ENCODE measurements around the gene AUTS2. TPM values are rescaled to one million over a fixed set of nuclear protein-coding genes. Genes with fewer than 3 reads are reported as not detected.

Gene AUTS2
- total and polyA plus RNA-seq, 5 donors: 7.0 to 15.4 (median 10.6) TPM

- DNase-seq (no peak), ATAC-seq (peak; percentile 23 to 69)
- WGBS: 77% methylated on average over 7 of the region's 7 CpGs
- Histone ChIP-seq H3K9me3 (ENCODE audit: control insufficient read depth, low read length) (no peaks in the 10 kb centered on the region), H3K4me3 (ENCODE audit: low read length) (no peak overlapping the region), H3K27ac (ENCODE audit: low read length) (no peak overlapping the region), H3K4me1 (ENCODE audit: control insufficient read depth, insufficient read depth, low read length) (peaks cover 3% of the 10 kb centered on the region), H3K27me3 (ENCODE audit: control insufficient read depth, insufficient read depth) (no peaks in the 10 kb centered on the region)
- intact Hi-C loops (cut with DNase I): no loop called here
Observed at GRCh38 chr7:69871213-69871885, 273.1 kb downstream of the AUTS2 start.

GRCh38 chr7:69871886-69872569 is 273.8 kb downstream of the AUTS2 start:
- DNase-seq (peak; percentile 19 to 71 (median 45)), ATAC-seq (peak; percentile 89 to 94)
- intact Hi-C loops (cut with DNase I): no loop called here
- H3K9me3 ChIP-seq (ENCODE audit: control insufficient read depth, low read length): no peaks in the 10 kb centered on the region
- WGBS: 21% methylated on average over 9 of the region's 9 CpGs
- peak overlapping the region; percentile 55 for H3K27ac ChIP-seq (ENCODE audit: low read length)
- peaks cover 3% of the 10 kb centered on the region for H3K4me1 ChIP-seq (ENCODE audit: control insufficient read depth, insufficient read depth, low read length)
- no peak overlapping the region for H3K4me3 ChIP-seq (ENCODE audit: low read length)
- H3K27me3 ChIP-seq (ENCODE audit: control insufficient read depth, insufficient read depth): no peaks in the 10 kb centered on the region

GRCh38 chr7:69873512-69873911 is 275.2 kb downstream of the AUTS2 start:
- Histone ChIP-seq H3K27ac (ENCODE audit: low read length) (no peak overlapping the region), H3K4me1 (ENCODE audit: control insufficient read depth, insufficient read depth, low read length) (peaks cover 3% of the 10 kb centered on the region), H3K4me3 (ENCODE audit: low read length) (no peak overlapping the region), H3K27me3 (ENCODE audit: control insufficient read depth, insufficient read depth) (no peaks in the 10 kb centered on the region), H3K9me3 (ENCODE audit: control insufficient read depth, low read length) (no peaks in the 10 kb centered on the region)
- ATAC-seq (no peak), DNase-seq (no peak)
- 97% methylated on average over 3 of the region's 3 CpGs for WGBS
- intact Hi-C loops (cut with DNase I): no loop called here

GRCh38 chr7:69878015-69878414 is 279.7 kb downstream of the AUTS2 start:
- intact Hi-C loops (cut with DNase I): no loop called here
- 66% methylated on average over 3 of the region's 3 CpGs for WGBS
- H3K27me3 ChIP-seq (ENCODE audit: control insufficient read depth, insufficient read depth): no peaks in the 10 kb centered on the region
- no peaks in the 10 kb centered on the region for H3K9me3 ChIP-seq (ENCODE audit: control insufficient read depth, low read length)
- ATAC-seq (no peak), DNase-seq (no peak)
- H3K4me3 ChIP-seq (ENCODE audit: low read length): no peak overlapping the region
- no peak overlapping the region for H3K27ac ChIP-seq (ENCODE audit: low read length)
- no peaks in the 10 kb centered on the region for H3K4me1 ChIP-seq (ENCODE audit: control insufficient read depth, insufficient read depth, low read length)

GRCh38 chr7:69878591-69878990 is 280.3 kb downstream of the AUTS2 start:
- intact Hi-C loops (cut with DNase I): no loop called here
- Histone ChIP-seq H3K27me3 (ENCODE audit: control insufficient read depth, insufficient read depth) (no peaks in the 10 kb centered on the region), H3K27ac (ENCODE audit: low read length) (no peak overlapping the region), H3K4me1 (ENCODE audit: control insufficient read depth, insufficient read depth, low read length) (no peaks in the 10 kb centered on the region), H3K4me3 (ENCODE audit: low read length) (no peak overlapping the region), H3K9me3 (ENCODE audit: control insufficient read depth, low read length) (no peaks in the 10 kb centered on the region)
- WGBS: 83% methylated on average over 3 of the region's 3 CpGs
- DNase-seq: no peak
- no peak for ATAC-seq

GRCh38 chr7:69879989-69880388 is 281.7 kb downstream of the AUTS2 start:
- DNase-seq (no peak), ATAC-seq (no peak)
- Histone ChIP-seq H3K4me3 (ENCODE audit: low read length) (no peak overlapping the region), H3K4me1 (ENCODE audit: control insufficient read depth, insufficient read depth, low read length) (no peaks in the 10 kb centered on the region), H3K9me3 (ENCODE audit: control insufficient read depth, low read length) (no peaks in the 10 kb centered on the region), H3K27ac (ENCODE audit: low read length) (no peak overlapping the region), H3K27me3 (ENCODE audit: control insufficient read depth, insufficient read depth) (no peaks in the 10 kb centered on the region)
- 92% methylated on average over 3 of the region's 3 CpGs for WGBS
- intact Hi-C loops (cut with DNase I): no loop called here

GRCh38 chr7:69880840-69881239 is 282.6 kb downstream of the AUTS2 start:
- WGBS: 88% methylated on average over 3 of the region's 3 CpGs
- Histone ChIP-seq H3K4me3 (ENCODE audit: low read length) (no peak overlapping the region), H3K9me3 (ENCODE audit: control insufficient read depth, low read length) (no peaks in the 10 kb centered on the region), H3K27me3 (ENCODE audit: control insufficient read depth, insufficient read depth) (no peaks in the 10 kb centered on the region), H3K27ac (ENCODE audit: low read length) (no peak overlapping the region), H3K4me1 (ENCODE audit: control insufficient read depth, insufficient read depth, low read length) (no peaks in the 10 kb centered on the region)
- DNase-seq (no peak), ATAC-seq (no peak)
- intact Hi-C loops (cut with DNase I): no loop called here

- DNase-seq (no peak), ATAC-seq (no peak)
- Histone ChIP-seq H3K4me1 (ENCODE audit: control insufficient read depth, insufficient read depth, low read length) (no peaks in the 10 kb centered on the region), H3K27ac (ENCODE audit: low read length) (no peak overlapping the region), H3K27me3 (ENCODE audit: control insufficient read depth, insufficient read depth) (no peaks in the 10 kb centered on the region), H3K4me3 (ENCODE audit: low read length) (no peak overlapping the region), H3K9me3 (ENCODE audit: control insufficient read depth, low read length) (no peaks in the 10 kb centered on the region)
- 90% methylated on average over 1 of the region's 1 CpG for WGBS
- intact Hi-C loops (cut with DNase I): no loop called here
Observed at GRCh38 chr7:69882269-69882668, 284.0 kb downstream of the AUTS2 start.

- intact Hi-C loops (cut with DNase I): no loop called here
- H3K9me3 ChIP-seq (ENCODE audit: control insufficient read depth, low read length): no peaks in the 10 kb centered on the region
Observed at GRCh38 chr7:69883399-69883891, 285.2 kb downstream of the AUTS2 start.

GRCh38 chr7:69885431-69885830 is 287.2 kb downstream of the AUTS2 start:
- Histone ChIP-seq H3K27ac (ENCODE audit: low read length) (no peak overlapping the region), H3K27me3 (ENCODE audit: control insufficient read depth, insufficient read depth) (no peaks in the 10 kb centered on the region), H3K9me3 (ENCODE audit: control insufficient read depth, low read length) (no peaks in the 10 kb centered on the region), H3K4me1 (ENCODE audit: control insufficient read depth, insufficient read depth, low read length) (no peaks in the 10 kb centered on the region), H3K4me3 (ENCODE audit: low read length) (no peak overlapping the region)
- DNase-seq: no peak
- 48% methylated on average over 3 of the region's 3 CpGs for WGBS
- no peak for ATAC-seq
- intact Hi-C loops (cut with DNase I): no loop called here

More at GRCh38 chr7:69883399-69883891, 285.2 kb downstream of the AUTS2 start:
- no peaks in the 10 kb centered on the region for H3K27me3 ChIP-seq (ENCODE audit: control insufficient read depth, insufficient read depth)
- no peak overlapping the region for H3K27ac ChIP-seq (ENCODE audit: low read length)
- DNase-seq (no peak), ATAC-seq (no peak)
- no peaks in the 10 kb centered on the region for H3K4me1 ChIP-seq (ENCODE audit: control insufficient read depth, insufficient read depth, low read length)
- H3K4me3 ChIP-seq (ENCODE audit: low read length): no peak overlapping the region
- WGBS: 96% methylated on average over 7 of the region's 7 CpGs

- WGBS: 67% methylated on average over 6 of the region's 6 CpGs
- Histone ChIP-seq H3K27me3 (ENCODE audit: control insufficient read depth, insufficient read depth) (no peaks in the 10 kb centered on the region), H3K27ac (ENCODE audit: low read length) (no peak overlapping the region), H3K9me3 (ENCODE audit: control insufficient read depth, low read length) (no peaks in the 10 kb centered on the region), H3K4me3 (ENCODE audit: low read length) (no peak overlapping the region), H3K4me1 (ENCODE audit: control insufficient read depth, insufficient read depth, low read length) (no peaks in the 10 kb centered on the region)
- no peak for DNase-seq
- ATAC-seq: no peak
- intact Hi-C loops (cut with DNase I): no loop called here
Observed at GRCh38 chr7:69889338-69889975, 291.2 kb downstream of the AUTS2 start.

Measured in right cardiac atrium (tissue), 5 donors.